HG02678 (cell line): ENCODE measurements around the gene CCNE1.
"Not testable (repeated sequence)": the region's sequence is repeated elsewhere in the genome, so short reads cannot be mapped to it uniquely, and the experiment has no call there.

Experiments
- ATAC-seq: cut with Tn5 transposase; IDR thresholded peaks from one replicate; pipeline ENCODE4 v1.9.1; 2021; ENCODE audit warnings: mild to moderate bottlenecking, moderate library complexity; ENCODE audit not compliant: unreplicated experiment

The CCNE1 gene

GRCh38 chr19:29812080-29812880 lies 489 bp downstream of the CCNE1 start:
- ATAC-seq = no peak

- ATAC-seq = no peak
These were observed 1.1 kb downstream of the CCNE1 start for GRCh38 chr19:29812881-29813275.

GRCh38 chr19:29813642-29814041 lies 1.9 kb downstream of the CCNE1 start:
- no peak for ATAC-seq

GRCh38 chr19:29815231-29815630 lies 3.4 kb downstream of the CCNE1 start:
- peak; percentile 40 for ATAC-seq

GRCh38 chr19:29817316-29817715 lies 5.5 kb downstream of the CCNE1 start:
- no peak for ATAC-seq

- no peak for ATAC-seq
These were observed 7.5 kb downstream of the CCNE1 start for GRCh38 chr19:29819300-29819699.

GRCh38 chr19:29819986-29820385 lies 8.2 kb downstream of the CCNE1 start:
- ATAC-seq = no peak

GRCh38 chr19:29823581-29824330 lies 12.0 kb downstream of the CCNE1 start:
- no peak for ATAC-seq

- not testable (repeated sequence) for ATAC-seq
These were observed 13.5 kb downstream of the CCNE1 start for GRCh38 chr19:29825263-29825662.

GRCh38 chr19:29831041-29831548 lies 19.3 kb downstream of the CCNE1 start:
- no peak for ATAC-seq

- no peak for ATAC-seq
These were observed 19.9 kb downstream of the CCNE1 start for GRCh38 chr19:29831686-29832085.

GRCh38 chr19:29832801-29833200 lies 21.0 kb downstream of the CCNE1 start:
- no peak for ATAC-seq

- ATAC-seq = no peak
These were observed 21.9 kb downstream of the CCNE1 start for GRCh38 chr19:29833614-29834261.

GRCh38 chr19:29834991-29835846 lies 23.4 kb downstream of the CCNE1 start:
- no peak for ATAC-seq

GRCh38 chr19:29836409-29836825 lies 24.6 kb downstream of the CCNE1 start:
- ATAC-seq = peak; percentile 37

GRCh38 chr19:29837448-29837981 lies 25.7 kb downstream of the CCNE1 start:
- ATAC-seq = peak; percentile 89

GRCh38 chr19:29837996-29838395 lies 26.2 kb downstream of the CCNE1 start:
- no peak for ATAC-seq

- no peak for ATAC-seq
These were observed 28.5 kb downstream of the CCNE1 start for GRCh38 chr19:29840066-29840950.

- no peak for ATAC-seq
These were observed 29.4 kb downstream of the CCNE1 start for GRCh38 chr19:29841209-29841558.
